Neuronal stem cell (in vitro differentiated cells): Measurements from ENCODE around the gene SLC26A11.
"Not testable (repeated sequence)": the region's sequence is repeated elsewhere in the genome, so short reads cannot be mapped to it uniquely, and the experiment has no call there.

Experiments used
- DNase-seq: peaks from one replicate; pipeline ENCODE4 v3.0.0-alpha.2; 2013; ENCODE audit warnings: low spot score
- H2AFZ ChIP-seq: one replicate; pipeline ENCODE4 v1.6.1; 2013; ENCODE audit warnings: mild to moderate bottlenecking, low read length, inconsistent platforms
- H2AK5ac ChIP-seq: 2 replicates; pipeline ENCODE4 v1.6.1; 2013; ENCODE audit warnings: low read depth, mild to moderate bottlenecking, inconsistent platforms, low read length, moderate library complexity, mixed read lengths
- H2BK120ac ChIP-seq: 2 replicates; pipeline ENCODE4 v1.6.1; 2013; ENCODE audit warnings: low read depth, mild to moderate bottlenecking, inconsistent platforms, low read length, moderate library complexity, mixed read lengths
- H2BK12ac ChIP-seq: one replicate; pipeline ENCODE4 v1.6.1; 2013; ENCODE audit warnings: low read length, inconsistent platforms
- H2BK15ac ChIP-seq: 2 replicates; pipeline ENCODE4 v1.6.1; 2013; ENCODE audit warnings: mild to moderate bottlenecking, low read length, inconsistent platforms, mixed read lengths
- H2BK5ac ChIP-seq: one replicate; pipeline ENCODE4 v1.6.1; 2013; ENCODE audit warnings: inconsistent platforms, mild to moderate bottlenecking, low read length, moderate library complexity
- H3K14ac ChIP-seq: one replicate; pipeline ENCODE4 v1.6.1; 2013; ENCODE audit warnings: low read length, inconsistent platforms
- H3K18ac ChIP-seq: 2 replicates; pipeline ENCODE4 v1.6.1; 2013; ENCODE audit warnings: low read length, inconsistent platforms
- H3K23ac ChIP-seq: 2 replicates; pipeline ENCODE4 v1.6.1; 2013; ENCODE audit warnings: low read depth, mild to moderate bottlenecking, mixed read lengths, low read length, inconsistent platforms; ENCODE audit not compliant: poor library complexity
- H3K27ac ChIP-seq: replicated peaks from 3 replicates; pipeline ENCODE4 v1.5.1; 2013; ENCODE audit warnings: low read length, inconsistent platforms
- H3K27me3 ChIP-seq, 3 experiments: 2 replicates each; pipeline ENCODE4 v1.6.1; 2013; ENCODE audit warnings: low read length in 3 of 3, mild to moderate bottlenecking in 2 of 3, inconsistent platforms in 1 of 3, low read depth in 1 of 3, mixed read lengths in 1 of 3, moderate library complexity in 1 of 3; ENCODE audit not compliant: control insufficient read depth in 3 of 3, insufficient read depth in 3 of 3
- H3K36me3 ChIP-seq, 2 donors: replicated peaks in 1 of 2; 2 replicates each; pipeline ENCODE4 v1.6.1; 2013; ENCODE audit warnings: low read length in 2 of 2; ENCODE audit not compliant: control insufficient read depth in 2 of 2, insufficient read depth in 2 of 2
- H3K4ac ChIP-seq: 2 replicates; pipeline ENCODE4 v1.6.1; 2013; ENCODE audit warnings: inconsistent platforms, mild to moderate bottlenecking, low read length, moderate library complexity
- H3K4me1 ChIP-seq, 2 donors: 1 replicate in 1 of 2; 2 replicates in 1 of 2; pipeline ENCODE4 v1.6.1; 2013; ENCODE audit warnings: low read length in 2 of 2, low read depth in 1 of 2; ENCODE audit not compliant: control insufficient read depth in 2 of 2, insufficient read depth in 1 of 2
- H3K4me2 ChIP-seq: one replicate; pipeline ENCODE4 v1.6.1; 2013; ENCODE audit warnings: mild to moderate bottlenecking, low read length, inconsistent platforms; ENCODE audit not compliant: insufficient read depth, poor library complexity, severe bottlenecking
- H3K4me3 ChIP-seq, 2 donors: 2 replicates each; pipeline ENCODE4 v1.5.1; 2013; ENCODE audit warnings: low read length in 2 of 2, mild to moderate bottlenecking in 2 of 2, inconsistent platforms in 1 of 2, moderate library complexity in 1 of 2
- H3K79me1 ChIP-seq: one replicate; pipeline ENCODE4 v1.6.1; 2013; ENCODE audit warnings: low read depth, mild to moderate bottlenecking, inconsistent platforms, low read length, moderate library complexity
- H3K9ac ChIP-seq: one replicate; pipeline ENCODE4 v1.6.1; 2013; ENCODE audit warnings: mild to moderate bottlenecking, low read depth, low read length, inconsistent platforms; ENCODE audit not compliant: poor library complexity
- H3K9me3 ChIP-seq, 2 donors: replicated peaks in 1 of 2; 2 replicates each; pipeline versions ENCODE3 to v1.6.1; 2013; ENCODE audit warnings: low read length in 2 of 2, mild to moderate bottlenecking in 2 of 2, inconsistent platforms in 1 of 2, low read depth in 1 of 2, mixed read lengths in 1 of 2, moderate library complexity in 1 of 2; ENCODE audit not compliant: control insufficient read depth in 2 of 2, insufficient read depth in 1 of 2
- H4K8ac ChIP-seq: one replicate; pipeline ENCODE4 v1.6.1; 2013; ENCODE audit warnings: low read depth, mild to moderate bottlenecking, inconsistent platforms, low read length, moderate library complexity
- H4K91ac ChIP-seq: one replicate; pipeline ENCODE4 v1.6.1; 2013; ENCODE audit warnings: low read length, low read depth, mild to moderate bottlenecking, inconsistent platforms; ENCODE audit not compliant: poor library complexity
- WGBS, 2 donors: extraction: QIAGEN DNeasy Blood & Tissue Kit; methylation state at CpG; one replicate each; pipeline ENCODE4 v1.1.7; 2013; ENCODE audit warnings: missing lambda C conversion rate in 2 of 2, mixed read lengths in 1 of 2; ENCODE audit not compliant: insufficient read length in 2 of 2, insufficient replicate concordance in 1 of 2; ENCODE audit errors: extremely low coverage in 2 of 2; 5-methylcytosine and 5-hydroxymethylcytosine counted together

Gene SLC26A11

DNA sequence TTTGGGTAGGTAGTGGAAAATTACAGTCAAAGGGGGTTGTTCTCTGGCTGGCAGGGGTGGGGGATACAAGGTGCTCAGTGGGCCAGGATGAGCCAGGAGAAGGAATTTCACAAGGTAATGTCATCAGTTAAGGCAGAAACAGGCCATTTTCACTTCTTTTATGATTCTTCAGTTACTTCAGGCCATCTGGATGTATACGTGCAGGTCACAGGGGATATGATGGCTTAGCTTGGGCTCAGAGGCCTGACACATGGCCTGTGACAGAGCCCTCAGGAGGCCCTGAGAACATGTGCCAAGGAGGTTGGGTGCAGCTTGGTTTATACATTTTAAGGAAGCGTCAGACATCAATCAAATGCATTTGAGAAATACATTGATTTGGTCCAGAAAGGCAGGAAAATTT, 38.1 kb downstream of the SLC26A11 start:
- H3K36me3 ChIP-seq, H2BK12ac ChIP-seq, H2AK5ac ChIP-seq, H3K27me3 ChIP-seq, H3K9ac ChIP-seq, H2BK15ac ChIP-seq, H3K4me3 ChIP-seq, H4K8ac ChIP-seq, H3K23ac ChIP-seq, H3K27ac ChIP-seq, H3K4ac ChIP-seq, H2BK5ac ChIP-seq, H3K9me3 ChIP-seq, H2BK120ac ChIP-seq, H2AFZ ChIP-seq, H3K4me2 ChIP-seq, H4K91ac ChIP-seq, H3K18ac ChIP-seq, H3K79me1 ChIP-seq, DNase-seq, H3K14ac ChIP-seq: not testable (repeated sequence)
- WGBS, 2 donors, result no CpG with 5 or more reads among the region's 2 CpGs
- peaks cover 16 to 25% of the 10 kb centered on the region in 2 donors for H3K4me1 ChIP-seq

DNA sequence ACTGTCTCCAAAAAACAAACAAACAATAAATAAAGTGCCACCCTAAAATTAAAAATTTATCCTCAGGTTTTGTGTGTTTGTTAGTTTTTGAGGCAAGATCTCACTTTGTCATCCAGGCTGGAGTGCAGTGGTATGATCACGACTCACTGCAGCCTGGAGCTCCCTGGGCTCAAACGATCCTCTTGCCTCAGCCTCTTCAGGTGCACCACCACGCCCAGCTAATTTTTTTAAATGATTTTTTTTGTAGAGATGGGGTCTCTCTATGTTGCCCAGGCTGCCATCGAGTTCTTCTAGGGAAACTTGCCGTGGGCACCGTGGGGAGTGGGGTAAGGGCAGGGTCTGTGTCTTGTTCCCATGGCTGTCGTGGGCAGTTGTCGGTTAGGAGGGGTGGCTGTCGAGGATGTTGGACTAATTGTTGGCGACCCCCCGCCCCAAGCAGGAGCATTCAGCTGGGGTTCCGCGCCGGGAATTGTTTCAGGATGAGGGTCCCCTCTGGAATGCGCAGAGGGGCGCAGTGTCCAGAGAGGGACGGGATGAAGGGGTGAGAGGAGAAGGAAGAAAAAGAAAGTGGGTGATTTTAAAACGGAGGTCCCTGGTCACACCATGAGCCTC, 39.3 kb downstream of the SLC26A11 start:
- no peak for DNase-seq
- Histone ChIP-seq H2AK5ac (peak overlapping the region; percentile 1), H2BK15ac (no peak overlapping the region), H2BK120ac (no peak overlapping the region), H2BK12ac (no peak overlapping the region), H3K9me3 (no peaks in the 10 kb centered on the region), H3K18ac (peak overlapping the region; percentile 91), H3K9ac (no peak overlapping the region), H3K4me2 (peak overlapping the region; percentile 73), H4K8ac (no peak overlapping the region), H3K4ac (no peak overlapping the region), H4K91ac (no peak overlapping the region), H3K79me1 (peaks cover 7% of the 10 kb centered on the region), H3K36me3 (peaks cover 0 to 4% of the 10 kb centered on the region in 2 donors), H2BK5ac (no peak overlapping the region), H3K27ac (peak overlapping the region; percentile 86), H3K27me3 (no peaks in the 10 kb centered on the region), H3K14ac (no peak overlapping the region), H3K23ac (no peak overlapping the region), H2AFZ (peak overlapping the region; percentile 85), H3K4me1 (peaks cover 17 to 29% of the 10 kb centered on the region in 2 donors), H3K4me3 (peak overlapping the region; percentile 41 to 81)
- no CpG with 5 or more reads among the region's 18 CpGs for WGBS, 2 donors

DNA sequence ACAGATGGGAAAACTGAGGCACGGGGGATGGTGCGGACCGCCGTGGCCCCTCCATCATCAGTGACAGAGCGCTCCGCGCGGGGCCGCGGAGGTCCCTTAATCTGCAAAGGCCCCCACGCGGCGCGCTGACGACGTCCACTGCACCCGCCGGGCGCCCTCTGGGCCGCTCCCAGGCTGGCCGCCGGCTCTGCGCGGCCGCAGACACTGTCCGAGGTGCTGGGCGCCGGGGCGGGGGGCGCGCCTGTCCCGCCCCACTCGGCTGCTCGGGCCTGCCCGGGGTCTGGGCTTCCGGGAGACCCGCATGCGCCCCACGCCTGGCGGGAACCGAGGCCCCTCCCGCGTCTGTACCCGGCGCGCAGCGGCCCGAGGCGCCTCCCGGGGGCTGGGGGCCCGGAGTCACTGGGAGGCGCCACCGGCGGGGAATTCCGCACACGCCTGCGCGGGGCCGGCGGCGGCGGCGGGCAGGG, 39.9 kb downstream of the SLC26A11 start:
- peaks cover 9% of the 10 kb centered on the region for H3K79me1 ChIP-seq
- H2BK12ac ChIP-seq, result no peak overlapping the region
- H4K8ac ChIP-seq, result no peak overlapping the region
- H3K4me3 ChIP-seq, result peak overlapping the region; percentile 41 to 81
- no peak overlapping the region for H3K9ac ChIP-seq
- WGBS, 2 donors, result no CpG with 5 or more reads among the region's 63 CpGs
- H2BK15ac ChIP-seq, result peak overlapping the region; percentile 67
- H3K23ac ChIP-seq, result peak overlapping the region; percentile 55
- no peak overlapping the region for H2AK5ac ChIP-seq
- H3K14ac ChIP-seq, result peak overlapping the region; percentile 56
- no peak overlapping the region for H4K91ac ChIP-seq
- H3K4ac ChIP-seq, result no peak overlapping the region
- H3K27ac ChIP-seq, result peak overlapping the region; percentile 86
- no peak overlapping the region for H2BK120ac ChIP-seq
- H3K27me3 ChIP-seq, result no peaks in the 10 kb centered on the region
- no peaks in the 10 kb centered on the region for H3K9me3 ChIP-seq
- peak overlapping the region; percentile 73 for H3K4me2 ChIP-seq
- no peak overlapping the region for H2BK5ac ChIP-seq
- peaks cover 17 to 26% of the 10 kb centered on the region in 2 donors for H3K4me1 ChIP-seq
- DNase-seq, result peak; percentile 72
- peak overlapping the region; percentile 91 for H3K18ac ChIP-seq
- H3K36me3 ChIP-seq, result peaks cover 0 to 7% of the 10 kb centered on the region in 2 donors
- peak overlapping the region; percentile 85 for H2AFZ ChIP-seq

DNA sequence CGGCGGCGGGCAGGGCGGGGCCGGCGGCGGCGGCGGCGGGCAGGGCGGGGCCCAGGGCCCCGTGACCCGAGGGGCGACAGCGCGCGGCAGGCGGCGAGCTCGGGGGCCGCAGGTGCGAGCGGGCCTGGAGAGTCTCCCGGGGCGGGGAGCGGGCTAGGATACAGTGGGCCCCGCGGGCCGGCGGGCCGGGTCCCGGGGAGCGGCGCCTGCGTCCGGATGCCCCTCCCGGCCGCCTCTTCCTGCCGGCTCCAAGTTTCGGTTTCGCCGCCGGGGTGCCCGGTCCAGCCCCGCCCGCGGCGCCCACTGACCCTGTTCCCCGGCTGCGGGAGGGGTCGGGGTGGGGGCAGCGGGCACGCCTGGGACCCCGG, 40.5 kb downstream of the SLC26A11 start, which contains the start of gene RNF213:
Gene RNF213 (plus strand): TSS at position 62 of the 368 bp plus-strand sequence. CDS start 2,830 bp downstream, outside the sequence.
- Histone ChIP-seq H3K4me1 (peaks cover 17 to 26% of the 10 kb centered on the region in 2 donors), H2BK5ac (peak within 1 kb of the TSS; percentile 98), H3K27ac (peak within 1 kb of the TSS; percentile 99), H3K9me3 (no peaks in the 10 kb centered on the region), H3K79me1 (peaks cover 9% of the 10 kb centered on the region), H3K4me3 (peak within 1 kb of the TSS; percentile 57 to 87), H4K8ac (no peak within 1 kb of the TSS), H3K14ac (peak within 1 kb of the TSS; percentile 89), H2AK5ac (peak within 1 kb of the TSS; percentile 95), H2BK12ac (no peak within 1 kb of the TSS), H4K91ac (no peak within 1 kb of the TSS), H3K4me2 (peak within 1 kb of the TSS; percentile 77), H3K18ac (peak within 1 kb of the TSS; percentile 99), H2BK15ac (peak within 1 kb of the TSS; percentile 81), H3K27me3 (no peaks in the 10 kb centered on the region), H3K36me3 (peaks cover under 1 to 8% of the 10 kb centered on the region in 2 donors), H2BK120ac (peak within 1 kb of the TSS; percentile 100), H3K23ac (peak within 1 kb of the TSS; percentile 93), H3K9ac (peak within 1 kb of the TSS; percentile 88), H2AFZ (peak within 1 kb of the TSS; percentile 85), H3K4ac (peak within 1 kb of the TSS; percentile 95)
- DNase-seq, result peak; percentile 71
- WGBS, 2 donors, result no CpG with 5 or more reads among the region's 54 CpGs
